Stimulated activated CD4-positive, alpha-beta T cell treated with anti-CD3 and anti-CD28 coated beads, Interleukin-12 subunit alpha, Interleukin-12 subunit beta, amount 100 ng/mL, for 48 hours (primary cell): ENCODE data around the gene RAD51B.
A peak's percentile ranks its signal among the peaks of the same experiment; 100 is the strongest.

ENCODE experiments used
- DNase-seq, 3 donors: peaks; one replicate each; pipeline ENCODE4 v3.0.0-alpha.2; 2020; ENCODE audit warnings: low read depth in 2 of 3, low spot score in 1 of 3

Gene RAD51B

DNA sequence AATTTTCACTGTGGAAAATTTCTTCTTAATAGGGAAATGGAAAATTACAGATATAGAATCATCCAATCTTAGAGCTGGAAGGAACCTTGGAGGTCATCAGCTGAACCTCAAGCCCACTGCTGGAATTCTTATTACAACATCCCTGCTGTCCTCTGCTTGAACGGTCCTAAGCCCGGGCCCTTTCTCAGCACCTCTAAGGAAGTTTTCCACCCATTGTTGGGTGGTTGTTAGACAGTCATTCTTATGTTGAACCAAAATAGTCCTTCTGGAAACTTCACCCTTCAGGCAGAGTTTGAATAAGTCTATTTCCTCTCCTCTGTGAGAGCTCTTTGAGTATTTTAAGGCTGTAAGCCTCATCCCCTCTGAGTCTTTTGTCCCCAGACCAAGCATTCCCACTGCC is 902.6 kb downstream of the RAD51B start:
- DNase-seq: no peak

DNA sequence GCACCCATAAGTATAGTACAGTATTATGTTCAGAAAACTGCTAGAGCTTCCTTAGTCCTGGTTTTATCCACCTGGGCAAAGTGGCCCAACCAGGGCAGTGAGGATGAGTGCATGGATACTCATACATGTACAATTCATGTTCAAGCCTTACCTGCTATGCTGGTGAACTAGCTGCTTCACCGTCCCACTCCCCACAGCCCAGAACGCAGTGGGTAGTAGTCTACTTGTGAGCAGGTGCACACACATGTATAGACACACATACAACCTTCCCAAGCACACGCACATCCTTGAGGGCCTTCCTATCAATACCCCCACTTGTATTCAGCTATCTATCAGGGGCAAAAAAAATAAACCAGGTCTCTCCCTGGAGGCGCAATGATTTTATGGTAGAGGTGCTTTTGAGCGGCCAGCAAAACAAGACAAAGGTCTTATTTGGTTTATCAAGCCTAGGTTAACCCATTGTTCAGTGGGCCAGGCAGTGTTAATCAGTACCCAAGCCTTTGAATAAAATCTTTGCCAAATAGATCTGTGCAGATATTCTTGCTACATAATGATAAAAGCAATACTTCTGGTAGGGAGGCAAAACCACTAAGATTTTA is 903.5 kb downstream of the RAD51B start:
- DNase-seq: no peak

- DNase-seq: no peak
These were observed 904.3 kb downstream of the RAD51B start for GRCh38 chr14:68723808-68724268.

DNA sequence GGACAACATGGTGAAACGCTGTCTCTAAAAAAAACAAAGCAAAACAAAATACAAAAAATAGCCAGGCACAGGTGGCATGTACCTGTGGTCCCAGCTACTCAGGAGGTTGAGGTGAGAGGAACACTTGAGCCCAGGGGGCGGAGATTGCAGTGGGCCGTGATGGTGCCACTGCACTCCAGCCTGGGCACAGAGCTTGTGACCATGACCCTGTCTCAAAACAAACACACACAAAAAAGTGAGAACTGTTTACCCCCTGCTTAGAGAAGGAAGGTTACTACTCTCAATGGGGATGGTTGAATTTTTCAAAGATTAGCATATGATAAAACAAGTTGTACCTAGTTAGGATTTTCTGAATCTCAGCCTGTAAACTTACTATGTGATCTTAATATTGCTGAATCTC is 905.3 kb downstream of the RAD51B start:
- DNase-seq: no peak

DNA sequence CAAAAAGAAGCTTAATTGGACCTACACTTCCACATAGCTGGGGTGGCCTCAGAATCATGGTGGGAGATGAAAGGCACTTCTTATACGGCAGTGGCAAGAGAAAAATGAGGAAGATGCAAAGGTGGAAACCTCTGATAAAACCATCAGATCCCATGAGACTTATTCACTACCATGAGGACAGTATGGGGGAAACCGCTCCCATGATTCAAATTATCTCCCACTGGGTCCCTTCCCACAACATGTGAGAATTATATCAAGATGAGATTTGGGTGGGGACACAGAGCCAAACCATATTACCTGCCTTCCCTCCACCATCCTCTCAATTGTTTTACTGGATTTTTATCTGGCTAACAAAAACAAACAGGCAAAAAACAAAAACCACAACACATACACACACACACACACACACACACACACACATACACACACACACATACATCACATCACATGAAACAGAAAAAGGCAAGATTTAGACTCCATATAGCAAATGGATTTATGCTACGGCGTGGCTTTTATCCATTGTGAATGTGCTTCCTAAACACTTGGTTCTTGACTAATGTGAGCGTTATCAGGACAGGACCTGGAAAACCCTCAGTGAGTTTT is 906.6 kb downstream of the RAD51B start:
- DNase-seq: no peak

GRCh38 chr14:68727315-68728047 is 907.9 kb downstream of the RAD51B start:
- DNase-seq: no peak

DNA sequence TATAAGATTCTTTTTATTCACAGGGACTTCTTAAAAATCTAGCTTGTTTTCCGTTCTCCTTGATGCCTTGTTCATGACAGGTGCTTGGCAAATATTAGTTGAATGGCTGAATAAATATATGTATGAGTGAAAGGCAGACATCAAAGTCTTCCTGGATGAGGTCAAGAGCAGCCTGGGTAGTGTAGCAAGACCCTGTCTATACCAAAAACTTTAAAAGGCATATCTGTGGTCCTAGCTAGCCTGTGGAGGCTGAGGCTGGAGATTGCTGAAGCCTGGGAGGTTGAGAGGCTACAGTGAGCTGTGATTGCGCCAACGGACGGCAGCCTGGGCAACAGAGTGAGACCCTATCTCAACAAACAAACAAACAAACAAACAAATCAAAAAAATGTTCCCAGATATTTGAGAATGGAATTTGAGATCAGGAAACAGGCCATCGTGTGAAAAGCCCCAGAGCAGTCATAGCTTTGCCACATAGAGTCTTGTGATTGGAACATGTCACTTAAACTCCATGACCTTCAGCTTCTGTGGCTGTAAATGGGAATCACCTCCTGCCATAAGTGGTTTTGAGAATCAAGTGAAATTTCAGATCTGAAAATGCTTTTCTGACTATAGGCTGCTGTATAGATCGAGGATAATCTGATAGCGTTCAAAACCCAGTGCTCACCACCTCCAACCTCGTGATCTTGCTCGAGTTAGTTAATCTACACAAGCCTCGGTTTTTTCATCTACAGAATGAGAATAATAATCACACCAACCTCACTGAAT is 908.9 kb downstream of the RAD51B start:
- DNase-seq: no peak

DNA sequence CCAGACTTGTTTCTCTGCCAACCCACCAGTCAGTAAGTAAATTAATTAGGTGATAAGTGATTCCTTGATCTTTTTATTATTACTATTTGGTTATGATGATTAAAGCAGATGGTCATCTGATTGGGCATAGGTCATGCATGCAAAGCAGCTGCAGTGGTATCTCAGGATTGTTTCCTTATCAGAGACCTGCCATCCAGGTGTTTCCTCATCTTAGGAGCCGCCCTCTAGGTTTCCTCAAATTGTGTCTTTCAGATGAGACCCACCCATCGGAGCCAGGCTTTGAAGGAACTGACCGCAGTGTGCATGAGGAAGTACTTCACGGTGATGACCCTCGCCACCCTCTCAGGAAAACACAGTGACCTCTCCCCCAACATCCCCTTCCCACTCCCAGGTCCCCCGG is 910.0 kb downstream of the RAD51B start:
- DNase-seq: no peak

- no peak for DNase-seq
These were observed 910.8 kb downstream of the RAD51B start for GRCh38 chr14:68730348-68730747.

DNA sequence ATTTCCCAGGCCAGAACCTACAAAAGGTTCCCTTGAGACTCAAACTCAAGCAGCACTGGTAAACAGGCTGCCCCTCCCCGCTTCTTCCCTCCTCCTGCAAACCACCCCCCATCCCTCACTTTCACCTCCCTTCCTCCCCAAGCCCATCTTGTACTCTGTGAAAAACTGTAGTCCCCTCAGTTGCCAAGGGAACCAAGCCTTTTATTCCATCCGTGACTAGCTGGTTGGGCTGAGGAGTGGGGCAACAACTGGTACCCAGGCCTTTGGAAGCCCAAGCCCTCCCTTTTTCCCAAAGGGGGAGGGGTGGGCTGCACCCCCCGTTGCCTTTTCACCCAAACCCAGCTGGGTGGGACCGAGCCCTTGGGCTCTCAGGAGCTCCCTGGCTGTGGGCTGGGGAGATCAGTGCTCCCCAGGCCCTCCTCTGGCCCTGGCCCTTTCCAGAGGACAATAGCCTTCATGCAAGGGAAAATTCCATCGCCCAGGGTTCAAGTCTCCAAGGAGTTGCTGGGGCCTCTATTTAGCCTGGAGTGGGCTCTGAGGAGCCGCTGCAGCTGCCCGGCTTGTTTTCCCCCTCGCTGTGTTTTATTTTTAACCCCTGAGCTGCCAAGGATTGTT is 911.3 kb downstream of the RAD51B start:
- DNase-seq: no peak

DNA sequence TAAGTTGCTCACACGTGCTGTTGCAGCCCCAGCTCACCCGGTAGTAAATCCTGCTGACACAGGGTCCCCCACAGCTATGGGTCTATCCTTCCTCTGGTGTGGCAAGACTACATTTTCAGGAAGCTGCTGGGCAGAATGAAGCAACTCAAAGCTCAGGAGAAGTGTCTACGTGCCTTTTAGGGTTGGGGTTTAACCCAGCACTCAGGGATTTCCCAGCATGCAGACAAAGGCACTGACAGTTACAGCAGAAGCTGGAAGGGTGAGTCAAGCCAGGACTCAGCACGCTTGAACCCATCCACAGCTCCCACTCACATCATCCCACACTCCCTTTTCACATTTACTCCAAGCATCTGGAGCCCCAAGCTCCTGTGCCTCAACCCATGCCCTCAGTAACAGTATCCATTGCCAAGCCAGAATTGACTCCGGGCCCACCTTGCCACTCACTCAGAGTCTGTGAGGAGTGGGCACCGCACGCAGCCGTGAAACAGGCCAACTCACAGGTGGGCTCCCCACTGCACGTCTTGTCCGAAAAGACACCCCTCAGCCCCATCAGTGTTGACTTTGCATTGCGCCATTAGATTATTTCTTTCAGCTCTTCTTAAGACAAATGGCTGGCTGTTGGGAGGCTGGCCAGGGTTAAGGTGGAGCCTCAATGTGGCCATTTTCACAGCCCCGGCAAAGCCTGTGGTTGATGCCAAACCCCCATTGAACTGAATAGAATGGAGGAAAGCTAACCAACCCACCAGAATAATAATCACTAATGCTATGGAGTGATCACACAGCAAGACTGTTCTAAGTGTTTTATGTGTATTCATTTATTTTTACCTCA is 913.7 kb downstream of the RAD51B start:
- DNase-seq: peak in 2 of 3 donors; percentile 28 to 43

DNA sequence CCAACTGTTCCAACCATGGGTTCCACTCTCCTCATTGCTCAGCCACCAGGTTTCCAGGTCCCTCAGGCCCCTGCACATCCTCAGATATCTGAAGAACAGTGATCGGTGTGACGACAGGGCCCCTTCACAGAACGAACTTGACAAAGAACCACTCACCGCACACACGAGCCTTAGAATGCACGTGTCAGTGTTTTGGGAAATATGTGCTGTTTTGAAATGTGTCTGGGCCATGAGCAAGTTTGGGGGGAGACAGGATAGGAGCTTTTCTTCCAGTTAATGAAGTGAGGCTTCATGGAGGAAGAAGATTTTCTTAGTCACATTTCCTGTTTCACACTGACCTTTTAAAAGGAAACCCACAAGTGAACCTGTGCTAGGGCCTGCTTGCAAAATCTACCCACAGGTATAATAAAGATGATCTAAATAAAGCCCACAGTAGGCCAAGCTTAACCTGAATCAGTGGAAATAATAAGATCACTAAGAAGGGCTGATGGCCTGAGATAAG is 914.7 kb downstream of the RAD51B start:
- peak in 2 of 3 donors; percentile 31 to 35 for DNase-seq

DNA sequence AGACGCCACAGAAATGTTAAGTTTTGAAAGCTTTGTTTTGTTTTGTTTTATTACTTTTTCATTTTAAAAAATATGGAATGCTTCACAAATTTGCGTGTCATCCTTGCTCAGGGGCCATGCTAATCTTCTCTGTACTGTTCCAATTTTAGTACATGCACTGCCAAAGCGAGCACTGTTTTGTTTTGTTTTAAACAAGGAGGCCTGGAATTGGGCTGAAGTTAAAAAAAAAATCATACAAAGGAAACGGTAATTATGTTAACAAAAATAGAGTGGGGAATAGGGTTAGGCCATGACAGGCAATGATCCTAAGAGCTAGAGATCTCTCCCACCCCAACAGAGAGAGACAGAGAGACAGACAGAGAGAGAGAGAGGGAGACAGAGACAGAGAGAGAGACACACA is 916.3 kb downstream of the RAD51B start:
- DNase-seq: no peak

DNA sequence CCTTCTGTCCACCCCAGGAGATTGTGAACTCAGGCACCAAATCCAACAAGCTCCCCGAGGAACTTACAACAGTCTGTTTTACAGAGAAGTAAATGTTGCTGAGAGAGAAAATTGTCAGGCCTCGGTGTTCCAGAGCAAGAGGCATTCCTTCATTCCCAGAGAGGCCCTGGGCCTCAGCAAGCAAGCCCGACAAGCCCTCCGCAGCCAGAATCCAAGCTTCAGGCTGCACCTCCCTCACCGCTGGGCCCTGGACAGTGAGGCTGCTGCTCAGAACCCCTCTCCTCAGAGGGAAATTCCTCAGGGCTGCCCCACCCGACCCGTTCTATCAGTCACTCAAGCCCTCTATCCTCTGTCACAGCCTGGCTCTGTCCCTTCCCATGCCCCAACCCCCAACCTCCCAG is 916.9 kb downstream of the RAD51B start:
- DNase-seq: no peak

DNA sequence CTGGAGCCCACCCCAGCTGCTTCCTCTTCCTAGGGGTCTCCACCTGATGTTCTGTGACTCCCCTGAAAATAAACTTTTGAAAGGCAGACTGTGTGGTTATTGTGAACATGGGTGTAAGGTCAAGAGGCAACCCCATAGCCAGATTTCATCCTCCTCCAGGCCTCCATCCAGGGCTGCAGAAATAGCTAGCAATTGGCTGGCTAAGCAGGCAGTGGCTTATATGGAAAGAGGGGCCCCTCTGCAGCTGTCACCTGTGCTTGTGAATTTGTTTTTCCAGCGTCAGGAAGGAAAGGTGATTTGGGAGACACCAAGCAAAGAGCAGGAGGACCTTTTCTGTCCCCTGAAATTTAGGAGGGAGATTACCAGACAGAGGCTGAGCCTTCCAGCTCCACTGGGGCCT is 917.5 kb downstream of the RAD51B start:
- DNase-seq: no peak

DNA sequence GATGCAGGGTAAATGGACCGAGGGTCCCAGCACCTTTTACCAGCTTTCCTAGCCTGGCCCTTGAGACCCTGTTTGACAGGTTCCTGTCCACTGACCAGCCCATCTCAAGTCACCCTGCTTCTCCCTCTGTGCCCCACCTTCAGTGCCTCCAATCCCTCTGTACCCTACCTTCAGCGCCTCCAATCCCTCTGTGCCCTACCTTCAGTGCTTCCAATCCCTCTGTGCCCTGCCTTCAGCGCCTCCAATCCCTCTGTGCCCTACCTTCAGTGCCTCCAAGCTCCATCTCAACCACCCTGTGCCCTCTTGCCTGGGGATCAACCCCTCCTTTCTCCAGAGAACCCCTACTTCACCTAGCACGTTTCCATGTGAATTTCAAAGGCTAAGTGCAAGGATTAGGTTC is 919.0 kb downstream of the RAD51B start:
- DNase-seq: no peak

GRCh38 chr14:68739701-68740100 is 920.1 kb downstream of the RAD51B start:
- no peak for DNase-seq

DNA sequence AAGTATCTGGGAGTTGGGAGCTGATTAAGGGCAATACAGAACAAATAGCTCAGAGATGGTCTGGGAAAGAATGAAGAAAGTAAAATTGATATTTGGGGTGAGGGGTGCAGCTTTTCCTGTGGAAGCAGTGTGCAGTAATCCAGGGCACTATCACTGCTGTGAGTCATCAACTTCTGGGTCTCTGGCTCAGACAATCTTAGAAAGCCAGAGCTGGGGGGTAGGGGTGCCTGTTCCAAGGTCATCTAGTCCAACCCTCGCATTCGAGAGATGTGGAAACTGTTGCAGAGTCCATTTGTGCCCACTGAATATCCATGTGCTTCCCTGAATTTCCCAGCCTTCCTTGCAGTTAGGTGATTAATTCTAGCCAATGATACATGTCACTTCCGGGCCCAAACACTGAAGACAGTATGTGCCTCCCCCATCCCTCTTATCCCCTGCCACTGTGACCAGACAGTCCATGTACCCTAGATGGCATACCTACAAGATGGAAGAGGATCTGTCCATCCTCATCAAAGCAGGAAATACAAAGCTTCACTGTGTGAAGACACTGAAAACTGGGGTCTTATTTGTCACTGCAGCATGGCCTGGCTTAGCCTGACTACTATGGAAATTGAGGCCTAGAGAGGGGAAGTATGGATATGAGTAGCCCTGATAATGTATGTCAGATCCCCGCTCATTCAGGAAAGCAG is 921.4 kb downstream of the RAD51B start:
- no peak for DNase-seq

- no peak for DNase-seq
These were observed 921.9 kb downstream of the RAD51B start for GRCh38 chr14:68741477-68741791.
